ENCODE data around the gene UROC1. TPM values are rescaled to one million over a fixed set of nuclear protein-coding genes. Genes with fewer than 3 reads are reported as not detected.
A peak's percentile ranks its signal among the peaks of the same experiment; 100 is the strongest.

Gene UROC1
- total and polyA plus RNA-seq, 4 donors, result 0.01 to 0.21 (median 0.08) TPM

GRCh38 chr3:126438186-126438585 is 79.4 kb downstream of the UROC1 start:
- no peak for TF ChIP-seq CTCF (IDR thresholded peaks at IDR 0.05; ENCODE audit: control extremely low read depth, extremely low read depth)
- Histone ChIP-seq H3K9me3 (ENCODE audit: control insufficient read depth in 4 of 4, insufficient read depth in 3 of 4, low read length in 3 of 4) (no peaks in the 10 kb centered on the region), H3K36me3 (ENCODE audit: control insufficient read depth in 4 of 4, insufficient read depth in 4 of 4, low read length in 4 of 4) (peaks cover 3 to 55% (median 7%) of the 10 kb centered on the region in 4 donors), H3K4me3 (no peak overlapping the region), H3K27ac (ENCODE audit: low read depth in 1 of 2, low read length in 1 of 2) (no peak overlapping the region), H3K9ac (ENCODE audit: insufficient read depth in 1 of 2, low read length in 2 of 2) (no peak overlapping the region), H3K4me1 (ENCODE audit: control insufficient read depth in 5 of 5, insufficient read depth in 5 of 5, low read length in 5 of 5) (peaks cover 0 to 12% (median 0%) of the 10 kb centered on the region in 5 donors), H3K27me3 (ENCODE audit: control insufficient read depth in 3 of 3, insufficient read depth in 3 of 3, low read length in 2 of 3) (no peaks in the 10 kb centered on the region)
- WGBS, 2 donors, result 92 to 93% methylated on average over 8 of the region's 8 CpGs
- DNase-seq, result peak in 1 of 3 donors; percentile 7
- no peak for ATAC-seq (ENCODE audit: insufficient read depth, low FRiP score)

GRCh38 chr3:126436826-126437717 is 80.5 kb downstream of the UROC1 start:
- H3K9me3 ChIP-seq (ENCODE audit: control insufficient read depth in 4 of 4, insufficient read depth in 3 of 4, low read length in 3 of 4), result no peaks in the 10 kb centered on the region
- 95 to 96% methylated on average over 18 of the region's 18 CpGs for WGBS, 2 donors
- ATAC-seq (ENCODE audit: insufficient read depth, low FRiP score) (no peak), DNase-seq (no peak)
- no peak overlapping the region for H3K9ac ChIP-seq (ENCODE audit: insufficient read depth in 1 of 2, low read length in 2 of 2)
- no peak for TF ChIP-seq CTCF (IDR thresholded peaks at IDR 0.05; ENCODE audit: control extremely low read depth, extremely low read depth)
- no peak overlapping the region for H3K27ac ChIP-seq (ENCODE audit: low read depth in 1 of 2, low read length in 1 of 2)
- H3K4me3 ChIP-seq, result no peak overlapping the region
- H3K27me3 ChIP-seq (ENCODE audit: control insufficient read depth in 3 of 3, insufficient read depth in 3 of 3, low read length in 2 of 3), result no peaks in the 10 kb centered on the region
- H3K36me3 ChIP-seq (ENCODE audit: control insufficient read depth in 4 of 4, insufficient read depth in 4 of 4, low read length in 4 of 4), result peaks cover 3 to 57% (median 7%) of the 10 kb centered on the region in 4 donors
- peaks cover 0 to 8% (median 0%) of the 10 kb centered on the region in 5 donors for H3K4me1 ChIP-seq (ENCODE audit: control insufficient read depth in 5 of 5, insufficient read depth in 5 of 5, low read length in 5 of 5)

- Histone ChIP-seq H3K4me1 (ENCODE audit: control insufficient read depth in 5 of 5, insufficient read depth in 5 of 5, low read length in 5 of 5) (no peaks in the 10 kb centered on the region), H3K27ac (ENCODE audit: low read depth in 1 of 2, low read length in 1 of 2) (no peak overlapping the region), H3K9me3 (ENCODE audit: control insufficient read depth in 4 of 4, insufficient read depth in 3 of 4, low read length in 3 of 4) (peaks cover 0 to 2% (median 0%) of the 10 kb centered on the region in 4 donors), H3K27me3 (ENCODE audit: control insufficient read depth in 3 of 3, insufficient read depth in 3 of 3, low read length in 2 of 3) (no peaks in the 10 kb centered on the region), H3K36me3 (ENCODE audit: control insufficient read depth in 4 of 4, insufficient read depth in 4 of 4, low read length in 4 of 4) (peaks cover 3 to 47% (median 7%) of the 10 kb centered on the region in 4 donors), H3K9ac (ENCODE audit: insufficient read depth in 1 of 2, low read length in 2 of 2) (no peak overlapping the region), H3K4me3 (no peak overlapping the region)
- no peak for ATAC-seq (ENCODE audit: insufficient read depth, low FRiP score)
- WGBS, 2 donors, result 90 to 96% methylated on average over 14 of the region's 14 CpGs
- DNase-seq, result no peak
- no peak for TF ChIP-seq CTCF (IDR thresholded peaks at IDR 0.05; ENCODE audit: control extremely low read depth, extremely low read depth)
Measured at GRCh38 chr3:126435456-126436315, 81.9 kb downstream of the UROC1 start.
